Measurements from ENCODE around the gene SERPINA12. TPM values are rescaled to one million over a fixed set of nuclear protein-coding genes. Genes with fewer than 3 reads are reported as not detected.

SERPINA12 gene
- total and polyA plus RNA-seq, 2 of the 13 experiments (the other 11 are each of a cell fraction or from before 2014, with no cell fraction given), result 0.08 TPM; not detected in 1

DNA sequence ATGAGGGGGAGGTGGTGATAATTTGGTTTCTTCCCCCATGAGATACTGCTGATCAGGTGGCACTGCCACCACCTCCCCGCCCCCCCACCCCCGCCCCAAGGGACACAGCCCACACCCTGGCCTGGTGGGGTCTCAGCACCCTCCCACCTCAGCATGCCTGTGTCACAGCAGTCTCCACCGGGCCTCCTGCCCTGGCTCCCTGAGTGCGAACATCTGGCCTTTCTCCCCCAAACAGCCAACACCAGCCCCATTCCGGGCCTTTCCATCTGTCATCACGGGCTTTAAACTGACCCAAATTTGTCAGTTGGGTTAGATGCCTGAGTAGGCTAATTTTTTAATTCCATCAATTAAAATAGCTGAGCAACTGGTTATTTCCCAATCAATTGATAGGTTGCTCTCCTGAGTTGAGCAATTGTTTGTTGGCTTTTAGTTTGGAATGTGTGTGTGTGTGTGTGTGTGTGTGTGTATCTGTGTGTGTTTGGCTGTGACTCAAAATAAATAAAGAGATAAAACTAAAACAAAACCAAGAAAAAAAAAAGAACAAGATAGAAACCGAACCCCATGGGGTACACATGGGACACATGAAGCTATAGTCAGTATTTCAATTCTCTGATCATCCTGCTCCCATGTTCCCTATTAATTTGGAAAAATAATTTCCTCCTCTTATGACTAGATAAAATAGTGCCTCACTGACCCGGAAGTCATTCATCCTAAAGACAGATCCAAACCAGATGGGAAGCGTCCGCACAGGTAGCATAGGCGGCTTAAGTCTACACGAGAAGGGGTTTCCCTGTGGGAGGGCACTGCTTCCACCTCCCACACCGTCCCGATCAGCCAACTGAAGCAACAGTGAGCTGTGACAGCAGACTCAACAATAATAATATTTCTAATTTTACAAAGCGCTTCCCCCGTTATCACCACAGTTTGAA is 7.4 kb downstream of the SERPINA12 start (continued):
- TF ChIP-seq ZNF234 (CRISPR knock-in tag; conservative IDR thresholded peaks at IDR 0.05) (no peak), GTF3A (CRISPR knock-in tag; conservative IDR thresholded peaks at IDR 0.05) (no peak), ZNF260 (CRISPR knock-in tag; IDR thresholded peaks at IDR 0.05; ENCODE audit: borderline replicate concordance, low read depth) (no peak), ARNTL (CRISPR knock-in tag; IDR thresholded peaks at IDR 0.05) (no peak), MEIS1 (CRISPR knock-in tag; IDR thresholded peaks at IDR 0.05; ENCODE audit: borderline replicate concordance) (no peak), NPAS2 (CRISPR knock-in tag; IDR thresholded peaks at IDR 0.05; ENCODE audit: borderline replicate concordance) (no peak), TOPORS (CRISPR knock-in tag; IDR thresholded peaks at IDR 0.05) (no peak), IKZF1 (IDR thresholded peaks at IDR 0.05) (no peak), REPIN1 (CRISPR knock-in tag; IDR thresholded peaks at IDR 0.05; ENCODE audit: borderline replicate concordance, low read depth) (no peak), ZNF7 (CRISPR knock-in tag; IDR thresholded peaks at IDR 0.05) (no peak), ARID3A (IDR thresholded peaks at IDR 0.05; ENCODE audit: low read depth, low read length) (peak; percentile 98), ZNF616 (CRISPR knock-in tag; IDR thresholded peaks at IDR 0.05; ENCODE audit: low read depth) (no peak), GZF1 (CRISPR knock-in tag; IDR thresholded peaks at IDR 0.05) (no peak), ARNT (IDR thresholded peaks at IDR 0.05) (no peak), HOXD1 (CRISPR knock-in tag; IDR thresholded peaks at IDR 0.05) (no peak), ZNF747 (CRISPR knock-in tag; IDR thresholded peaks at IDR 0.05; ENCODE audit: borderline replicate concordance) (no peak), STAG1 (CRISPR knock-in tag; IDR thresholded peaks at IDR 0.05) (no peak)
- TF ChIP-seq, protein P1, sequence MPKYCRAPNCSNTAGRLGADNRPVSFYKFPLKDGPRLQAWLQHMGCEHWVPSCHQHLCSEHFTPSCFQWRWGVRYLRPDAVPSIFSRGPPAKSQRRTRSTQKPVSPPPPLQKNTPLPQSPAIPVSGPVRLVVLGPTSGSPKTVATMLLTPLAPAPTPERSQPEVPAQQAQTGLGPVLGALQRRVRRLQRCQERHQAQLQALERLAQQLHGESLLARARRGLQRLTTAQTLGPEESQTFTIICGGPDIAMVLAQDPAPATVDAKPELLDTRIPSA (CRISPR knock-in tag; IDR thresholded peaks at IDR 0.05; ENCODE audit: borderline replicate concordance), result no peak
- TF ChIP-seq, protein P2, sequence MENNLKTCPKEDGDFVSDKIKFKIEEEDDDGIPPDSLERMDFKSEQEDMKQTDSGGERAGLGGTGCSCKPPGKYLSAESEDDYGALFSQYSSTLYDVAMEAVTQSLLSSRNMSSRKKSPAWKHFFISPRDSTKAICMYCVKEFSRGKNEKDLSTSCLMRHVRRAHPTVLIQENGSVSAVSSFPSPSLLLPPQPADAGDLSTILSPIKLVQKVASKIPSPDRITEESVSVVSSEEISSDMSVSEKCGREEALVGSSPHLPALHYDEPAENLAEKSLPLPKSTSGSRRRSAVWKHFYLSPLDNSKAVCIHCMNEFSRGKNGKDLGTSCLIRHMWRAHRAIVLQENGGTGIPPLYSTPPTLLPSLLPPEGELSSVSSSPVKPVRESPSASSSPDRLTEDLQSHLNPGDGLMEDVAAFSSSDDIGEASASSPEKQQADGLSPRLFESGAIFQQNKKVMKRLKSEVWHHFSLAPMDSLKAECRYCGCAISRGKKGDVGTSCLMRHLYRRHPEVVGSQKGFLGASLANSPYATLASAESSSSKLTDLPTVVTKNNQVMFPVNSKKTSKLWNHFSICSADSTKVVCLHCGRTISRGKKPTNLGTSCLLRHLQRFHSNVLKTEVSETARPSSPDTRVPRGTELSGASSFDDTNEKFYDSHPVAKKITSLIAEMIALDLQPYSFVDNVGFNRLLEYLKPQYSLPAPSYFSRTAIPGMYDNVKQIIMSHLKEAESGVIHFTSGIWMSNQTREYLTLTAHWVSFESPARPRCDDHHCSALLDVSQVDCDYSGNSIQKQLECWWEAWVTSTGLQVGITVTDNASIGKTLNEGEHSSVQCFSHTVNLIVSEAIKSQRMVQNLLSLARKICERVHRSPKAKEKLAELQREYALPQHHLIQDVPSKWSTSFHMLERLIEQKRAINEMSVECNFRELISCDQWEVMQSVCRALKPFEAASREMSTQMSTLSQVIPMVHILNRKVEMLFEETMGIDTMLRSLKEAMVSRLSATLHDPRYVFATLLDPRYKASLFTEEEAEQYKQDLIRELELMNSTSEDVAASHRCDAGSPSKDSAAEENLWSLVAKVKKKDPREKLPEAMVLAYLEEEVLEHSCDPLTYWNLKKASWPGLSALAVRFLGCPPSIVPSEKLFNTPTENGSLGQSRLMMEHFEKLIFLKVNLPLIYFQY (CRISPR knock-in tag; IDR thresholded peaks at IDR 0.05; ENCODE audit: borderline replicate concordance), result no peak
- TF ChIP-seq, protein P3, sequence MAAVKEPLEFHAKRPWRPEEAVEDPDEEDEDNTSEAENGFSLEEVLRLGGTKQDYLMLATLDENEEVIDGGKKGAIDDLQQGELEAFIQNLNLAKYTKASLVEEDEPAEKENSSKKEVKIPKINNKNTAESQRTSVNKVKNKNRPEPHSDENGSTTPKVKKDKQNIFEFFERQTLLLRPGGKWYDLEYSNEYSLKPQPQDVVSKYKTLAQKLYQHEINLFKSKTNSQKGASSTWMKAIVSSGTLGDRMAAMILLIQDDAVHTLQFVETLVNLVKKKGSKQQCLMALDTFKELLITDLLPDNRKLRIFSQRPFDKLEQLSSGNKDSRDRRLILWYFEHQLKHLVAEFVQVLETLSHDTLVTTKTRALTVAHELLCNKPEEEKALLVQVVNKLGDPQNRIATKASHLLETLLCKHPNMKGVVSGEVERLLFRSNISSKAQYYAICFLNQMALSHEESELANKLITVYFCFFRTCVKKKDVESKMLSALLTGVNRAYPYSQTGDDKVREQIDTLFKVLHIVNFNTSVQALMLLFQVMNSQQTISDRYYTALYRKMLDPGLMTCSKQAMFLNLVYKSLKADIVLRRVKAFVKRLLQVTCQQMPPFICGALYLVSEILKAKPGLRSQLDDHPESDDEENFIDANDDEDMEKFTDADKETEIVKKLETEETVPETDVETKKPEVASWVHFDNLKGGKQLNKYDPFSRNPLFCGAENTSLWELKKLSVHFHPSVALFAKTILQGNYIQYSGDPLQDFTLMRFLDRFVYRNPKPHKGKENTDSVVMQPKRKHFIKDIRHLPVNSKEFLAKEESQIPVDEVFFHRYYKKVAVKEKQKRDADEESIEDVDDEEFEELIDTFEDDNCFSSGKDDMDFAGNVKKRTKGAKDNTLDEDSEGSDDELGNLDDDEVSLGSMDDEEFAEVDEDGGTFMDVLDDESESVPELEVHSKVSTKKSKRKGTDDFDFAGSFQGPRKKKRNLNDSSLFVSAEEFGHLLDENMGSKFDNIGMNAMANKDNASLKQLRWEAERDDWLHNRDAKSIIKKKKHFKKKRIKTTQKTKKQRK (IDR thresholded peaks at IDR 0.05; ENCODE audit: low read length), result no peak

Data from HepG2 (cell line).